ENCODE measurements around the gene INPP4A. TPM values are rescaled to one million over a fixed set of nuclear protein-coding genes. Genes with fewer than 3 reads are reported as not detected.
A peak's percentile ranks its signal among the peaks of the same experiment; 100 is the strongest.

Gene INPP4A
- total and polyA plus RNA-seq, 2 donors (not counting 3 experiments of a cell fraction or from before 2014, with no cell fraction given) = 14.9 to 28.8 TPM

- Histone ChIP-seq H3K9ac (replicated peaks; ENCODE audit: extremely low read depth, insufficient read depth, low read length) (no peak overlapping the region), H3K9me1 (replicated peaks; ENCODE audit: control insufficient read depth, extremely low read depth, insufficient read depth, low read length) (no peaks in the 10 kb centered on the region), H3K27ac (ENCODE audit: insufficient read depth, low read depth, low read length) (no peak overlapping the region), H3K4me3 (replicated peaks in 1 of 3; ENCODE audit: insufficient read depth in 1 of 3, low read depth in 1 of 3, low read length in 3 of 3) (no peak overlapping the region), H3K4me2 (ENCODE audit: insufficient read depth, low read length) (no peak overlapping the region), H4K20me1 (replicated peaks; ENCODE audit: control insufficient read depth, extremely low read depth, insufficient read depth, low read length) (no peaks in the 10 kb centered on the region), H2AFZ (ENCODE audit: low read depth, low read length) (no peak overlapping the region), H3K27me3 (ENCODE audit: control insufficient read depth in 2 of 2, insufficient read depth in 2 of 2, low read length in 2 of 2) (no peaks in the 10 kb centered on the region), H3K4me1 (ENCODE audit: control insufficient read depth, extremely low read depth, insufficient read depth, low read length) (no peaks in the 10 kb centered on the region), H3K79me2 (ENCODE audit: control insufficient read depth, insufficient read depth, low read length) (no peaks in the 10 kb centered on the region), H3K36me3 (ENCODE audit: control insufficient read depth in 2 of 2, extremely low read depth in 1 of 2, insufficient read depth in 2 of 2, low read length in 2 of 2) (peaks cover 12 to 32% of the 10 kb centered on the region in 2 experiments), H3K9me3 (replicated peaks; ENCODE audit: control insufficient read depth, insufficient read depth, low read length) (no peaks in the 10 kb centered on the region)
- FAIRE-seq (no peak), DNase-seq (ENCODE audit: low read depth, low spot score) (peak; percentile 17)
- ChIA-PET POLR2A (no interaction called here), CTCF (interaction anchor here (1.0 to 3.3 kb wide), 6 partner anchors 9 to 432 kb away, joined by 4 to 13 read pairs (median 6); no protein-coding TSS in a partner anchor)
- no peak for TF ChIP-seq POLR2AphosphoS5 (IDR thresholded peaks at IDR 0.05; ENCODE audit: insufficient read depth, low read depth, low read length)
- TF ChIP-seq, protein P1, sequence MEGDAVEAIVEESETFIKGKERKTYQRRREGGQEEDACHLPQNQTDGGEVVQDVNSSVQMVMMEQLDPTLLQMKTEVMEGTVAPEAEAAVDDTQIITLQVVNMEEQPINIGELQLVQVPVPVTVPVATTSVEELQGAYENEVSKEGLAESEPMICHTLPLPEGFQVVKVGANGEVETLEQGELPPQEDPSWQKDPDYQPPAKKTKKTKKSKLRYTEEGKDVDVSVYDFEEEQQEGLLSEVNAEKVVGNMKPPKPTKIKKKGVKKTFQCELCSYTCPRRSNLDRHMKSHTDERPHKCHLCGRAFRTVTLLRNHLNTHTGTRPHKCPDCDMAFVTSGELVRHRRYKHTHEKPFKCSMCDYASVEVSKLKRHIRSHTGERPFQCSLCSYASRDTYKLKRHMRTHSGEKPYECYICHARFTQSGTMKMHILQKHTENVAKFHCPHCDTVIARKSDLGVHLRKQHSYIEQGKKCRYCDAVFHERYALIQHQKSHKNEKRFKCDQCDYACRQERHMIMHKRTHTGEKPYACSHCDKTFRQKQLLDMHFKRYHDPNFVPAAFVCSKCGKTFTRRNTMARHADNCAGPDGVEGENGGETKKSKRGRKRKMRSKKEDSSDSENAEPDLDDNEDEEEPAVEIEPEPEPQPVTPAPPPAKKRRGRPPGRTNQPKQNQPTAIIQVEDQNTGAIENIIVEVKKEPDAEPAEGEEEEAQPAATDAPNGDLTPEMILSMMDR (IDR thresholded peaks at IDR 0.05; ENCODE audit: extremely low read depth in 1 of 2, insufficient read depth in 1 of 2, low read depth in 1 of 2, low read length in 2 of 2) = peak; percentile 36 to 43
- dilution Hi-C loops (cut with MboI; ENCODE audit: extremely low pct_ligation_motif_present, low sequenced_read_pairs) (no loop called here), intact Hi-C loops (cut with micrococcal nuclease) (no loop called here)
- no TSS peak for BruUV-seq (replicated peaks)
These were observed 189.9 kb downstream of the INPP4A start for GRCh38 chr2:98634406-98635092.

- Histone ChIP-seq H3K9me3 (replicated peaks; ENCODE audit: control insufficient read depth, insufficient read depth, low read length) (no peaks in the 10 kb centered on the region), H3K4me1 (ENCODE audit: control insufficient read depth, extremely low read depth, insufficient read depth, low read length) (no peaks in the 10 kb centered on the region), H3K4me2 (ENCODE audit: insufficient read depth, low read length) (no peak overlapping the region), H2AFZ (ENCODE audit: low read depth, low read length) (no peak overlapping the region), H3K9me1 (replicated peaks; ENCODE audit: control insufficient read depth, extremely low read depth, insufficient read depth, low read length) (no peaks in the 10 kb centered on the region), H3K36me3 (ENCODE audit: control insufficient read depth in 2 of 2, extremely low read depth in 1 of 2, insufficient read depth in 2 of 2, low read length in 2 of 2) (peaks cover 15 to 22% of the 10 kb centered on the region in 2 experiments), H3K9ac (replicated peaks; ENCODE audit: extremely low read depth, insufficient read depth, low read length) (no peak overlapping the region), H3K79me2 (ENCODE audit: control insufficient read depth, insufficient read depth, low read length) (no peaks in the 10 kb centered on the region), H4K20me1 (replicated peaks; ENCODE audit: control insufficient read depth, extremely low read depth, insufficient read depth, low read length) (no peaks in the 10 kb centered on the region), H3K27me3 (ENCODE audit: control insufficient read depth in 2 of 2, insufficient read depth in 2 of 2, low read length in 2 of 2) (no peaks in the 10 kb centered on the region), H3K27ac (ENCODE audit: insufficient read depth, low read depth, low read length) (no peak overlapping the region), H3K4me3 (replicated peaks in 1 of 3; ENCODE audit: insufficient read depth in 1 of 3, low read depth in 1 of 3, low read length in 3 of 3) (no peak overlapping the region)
- TF ChIP-seq GATA2 (IDR thresholded peaks at IDR 0.05; ENCODE audit: insufficient read depth, insufficient read length, low read depth, low read length) (no peak), POLR2AphosphoS5 (IDR thresholded peaks at IDR 0.05; ENCODE audit: insufficient read depth, low read depth, low read length) (no peak), FOS (IDR thresholded peaks at IDR 0.05; ENCODE audit: borderline replicate concordance, insufficient read depth, low read length) (no peak), POLR2A (IDR thresholded peaks at IDR 0.05; ENCODE audit: low read depth, low read length) (no peak), MYC (IDR thresholded peaks at IDR 0.05; ENCODE audit: low read depth, low read length) (no peak), EZH2 (IDR thresholded peaks at IDR 0.05; ENCODE audit: borderline replicate concordance, low read depth, low read length, severe bottlenecking) (no peak)
- FAIRE-seq (no peak), DNase-seq (ENCODE audit: low read depth, low spot score) (no peak)
- dilution Hi-C loops (cut with MboI; ENCODE audit: extremely low pct_ligation_motif_present, low sequenced_read_pairs) = no loop called here
- intact Hi-C loops (cut with micrococcal nuclease) = no loop called here
- no TSS peak for BruUV-seq (replicated peaks)
- POLR2A ChIA-PET = no interaction called here
- CTCF ChIA-PET = no interaction called here
These were observed 192.9 kb downstream of the INPP4A start for GRCh38 chr2:98637401-98638147.

All from endothelial cell of umbilical vein (primary cell).